ENCODE measurements around the gene ATP6V1G1. TPM values are rescaled to one million over a fixed set of nuclear protein-coding genes. Genes with fewer than 3 reads are reported as not detected.
A peak's percentile ranks its signal among the peaks of the same experiment; 100 is the strongest.
"Not testable (repeated sequence)": the region's sequence is repeated elsewhere in the genome, so short reads cannot be mapped to it uniquely, and the experiment has no call there.

ATP6V1G1 gene
- total RNA-seq, 1 donor from 2014 or later: 123 TPM

DNA sequence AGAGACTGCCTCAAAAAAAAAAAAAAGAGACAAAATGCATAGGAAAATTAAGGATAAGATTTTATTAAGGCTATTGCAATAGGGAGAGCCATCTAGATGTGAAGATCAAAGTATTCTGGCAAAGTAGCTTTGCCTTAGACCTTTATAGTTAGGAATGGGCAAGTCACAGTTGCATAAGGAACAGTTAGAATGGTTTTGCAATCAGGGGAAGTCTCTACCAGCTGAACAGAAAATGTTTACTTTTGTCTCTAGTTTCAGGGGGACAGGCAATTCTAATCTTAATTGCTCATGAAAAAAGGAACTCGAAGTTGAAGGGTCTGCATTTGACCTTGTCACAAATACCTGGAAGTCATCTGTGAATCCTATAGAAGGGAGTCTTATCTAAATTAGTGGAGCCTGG lies 13.1 kb upstream of the ATP6V1G1 start:
- no peak overlapping the region for H3K4me3 Mint-ChIP-seq (ENCODE audit: unreplicated experiment)
- no peak for TF ChIP-seq CTCF (IDR thresholded peaks at IDR 0.05)
- H3K9me3 Mint-ChIP-seq (ENCODE audit: unreplicated experiment): no peaks in the 10 kb centered on the region
- peaks cover 20% of the 10 kb centered on the region for H3K27me3 Mint-ChIP-seq (ENCODE audit: unreplicated experiment)
- DNase-seq (ENCODE audit: extremely low spot score, unreplicated experiment): no peak
- no peaks in the 10 kb centered on the region for H3K36me3 Mint-ChIP-seq (ENCODE audit: unreplicated experiment)
- H3K27ac Mint-ChIP-seq (ENCODE audit: unreplicated experiment): no peak overlapping the region
- no peaks in the 10 kb centered on the region for H3K4me1 Mint-ChIP-seq (ENCODE audit: unreplicated experiment)

- H3K4me3 Mint-ChIP-seq (ENCODE audit: unreplicated experiment); H3K9me3 Mint-ChIP-seq (ENCODE audit: unreplicated experiment); DNase-seq (ENCODE audit: extremely low spot score, unreplicated experiment); H3K27ac Mint-ChIP-seq (ENCODE audit: unreplicated experiment); H3K36me3 Mint-ChIP-seq (ENCODE audit: unreplicated experiment); H3K4me1 Mint-ChIP-seq (ENCODE audit: unreplicated experiment): not testable (repeated sequence)
- peaks cover 20% of the 10 kb centered on the region for H3K27me3 Mint-ChIP-seq (ENCODE audit: unreplicated experiment)
Observed at GRCh38 chr9:114576779-114577178, 10.8 kb upstream of the ATP6V1G1 start.

- H3K36me3 Mint-ChIP-seq (ENCODE audit: unreplicated experiment); H3K9me3 Mint-ChIP-seq (ENCODE audit: unreplicated experiment); DNase-seq (ENCODE audit: extremely low spot score, unreplicated experiment); H3K27ac Mint-ChIP-seq (ENCODE audit: unreplicated experiment); H3K4me3 Mint-ChIP-seq (ENCODE audit: unreplicated experiment); H3K4me1 Mint-ChIP-seq (ENCODE audit: unreplicated experiment): not testable (repeated sequence)
- H3K27me3 Mint-ChIP-seq (ENCODE audit: unreplicated experiment): peaks cover 16% of the 10 kb centered on the region
Observed at GRCh38 chr9:114578134-114578533, 9.4 kb upstream of the ATP6V1G1 start.

DNA sequence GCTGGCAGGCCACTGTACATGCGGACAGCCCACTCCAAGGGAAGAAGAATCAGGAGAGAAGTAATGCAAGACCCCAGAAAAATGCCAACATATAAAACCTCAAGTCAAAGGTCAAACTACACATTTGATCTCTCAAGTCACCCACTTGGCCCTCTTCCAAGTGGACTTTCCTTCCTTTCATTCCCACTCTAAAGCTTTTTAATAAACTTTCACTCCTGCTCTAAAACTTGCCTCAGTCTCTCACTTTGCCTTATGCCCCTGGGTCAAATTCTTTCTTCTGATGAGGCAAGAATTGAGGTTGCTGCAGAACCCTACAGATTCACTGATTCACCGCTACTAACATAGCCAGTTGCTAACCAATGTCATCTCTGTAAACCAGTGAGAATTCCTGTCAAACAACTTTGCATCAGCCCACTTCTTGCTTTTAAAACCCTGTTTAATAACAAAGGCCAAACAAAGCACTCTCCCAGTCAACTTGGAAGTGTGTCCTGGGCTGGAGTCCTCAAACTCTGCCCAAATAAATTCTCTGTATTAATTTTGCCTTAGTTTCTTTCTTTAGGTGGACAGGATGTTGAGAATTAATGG lies 6.9 kb upstream of the ATP6V1G1 start:
- no peak overlapping the region for H3K27ac Mint-ChIP-seq (ENCODE audit: unreplicated experiment)
- no peak for DNase-seq (ENCODE audit: extremely low spot score, unreplicated experiment)
- H3K9me3 Mint-ChIP-seq (ENCODE audit: unreplicated experiment): no peaks in the 10 kb centered on the region
- no peaks in the 10 kb centered on the region for H3K36me3 Mint-ChIP-seq (ENCODE audit: unreplicated experiment)
- H3K4me1 Mint-ChIP-seq (ENCODE audit: unreplicated experiment): no peaks in the 10 kb centered on the region
- TF ChIP-seq CTCF (IDR thresholded peaks at IDR 0.05): no peak
- H3K4me3 Mint-ChIP-seq (ENCODE audit: unreplicated experiment): no peak overlapping the region
- H3K27me3 Mint-ChIP-seq (ENCODE audit: unreplicated experiment): peaks cover 4% of the 10 kb centered on the region

DNA sequence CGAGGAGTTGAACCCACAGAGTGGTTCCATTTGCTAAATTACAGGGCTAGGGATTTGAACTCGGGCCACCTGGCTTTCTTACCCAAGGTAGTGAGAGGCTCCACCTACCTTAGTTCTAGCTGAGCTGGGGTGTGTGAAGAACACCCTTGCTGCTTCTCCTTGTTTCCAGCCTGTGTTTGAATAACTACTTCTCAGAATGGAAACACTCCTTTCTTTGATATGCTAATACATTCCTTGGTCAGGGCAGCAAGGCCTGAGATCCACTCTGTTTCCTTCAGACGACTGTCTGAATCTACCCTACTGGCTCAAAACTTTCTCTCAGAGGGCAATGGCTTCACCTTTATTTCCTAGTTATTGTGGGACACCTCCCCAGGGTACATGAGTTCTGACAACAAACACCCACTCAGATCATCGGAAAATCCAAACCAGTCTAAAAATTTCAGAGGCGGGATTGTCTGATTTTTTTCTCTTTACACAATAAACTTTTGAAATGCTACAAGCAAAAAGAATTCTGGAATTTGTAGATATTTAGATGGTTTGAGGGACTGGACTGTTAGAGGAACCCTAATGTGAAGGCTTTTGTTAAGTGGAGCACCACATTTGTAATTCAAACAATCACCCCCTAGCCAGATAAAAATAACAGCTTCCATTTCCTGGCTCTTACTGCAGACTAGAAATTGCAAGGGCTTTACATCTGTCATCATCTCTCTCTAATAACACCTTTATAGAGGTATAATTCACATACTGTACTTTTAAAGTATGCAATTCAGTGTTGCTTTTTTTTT lies 4.0 kb upstream of the ATP6V1G1 start:
- no peak for DNase-seq (ENCODE audit: extremely low spot score, unreplicated experiment)
- Mint-ChIP-seq H3K27ac (ENCODE audit: unreplicated experiment) (no peak overlapping the region), H3K4me3 (ENCODE audit: unreplicated experiment) (no peak overlapping the region), H3K4me1 (ENCODE audit: unreplicated experiment) (peaks cover 9% of the 10 kb centered on the region), H3K9me3 (ENCODE audit: unreplicated experiment) (no peaks in the 10 kb centered on the region), H3K36me3 (ENCODE audit: unreplicated experiment) (peaks cover 2% of the 10 kb centered on the region), H3K27me3 (ENCODE audit: unreplicated experiment) (no peaks in the 10 kb centered on the region)
- TF ChIP-seq CTCF (IDR thresholded peaks at IDR 0.05): no peak

GRCh38 chr9:114588210-114588609 lies 641 bp downstream of the ATP6V1G1 start:
- Mint-ChIP-seq H3K36me3 (ENCODE audit: unreplicated experiment) (peaks cover 9% of the 10 kb centered on the region), H3K4me1 (ENCODE audit: unreplicated experiment) (peaks cover 47% of the 10 kb centered on the region), H3K27ac (ENCODE audit: unreplicated experiment) (peak overlapping the region; percentile 99), H3K27me3 (ENCODE audit: unreplicated experiment) (no peaks in the 10 kb centered on the region), H3K9me3 (ENCODE audit: unreplicated experiment) (no peaks in the 10 kb centered on the region), H3K4me3 (ENCODE audit: unreplicated experiment) (peak overlapping the region; percentile 98)
- DNase-seq (ENCODE audit: extremely low spot score, unreplicated experiment): no peak
- no peak for TF ChIP-seq CTCF (IDR thresholded peaks at IDR 0.05)
